Activated CD8-positive, alpha-beta T cell treated with anti-CD3 and anti-CD28 coated beads, Interleukin-2, amount 10 ng/mL, durations not matched to agents 7 days and 5 days (primary cell): Measurements from ENCODE around the gene MT1X. TPM values are rescaled to one million over a fixed set of nuclear protein-coding genes. Genes with fewer than 3 reads are reported as not detected.

ENCODE experiments used
- ATAC-seq: fragments of 150-1000 bp; cut with Tn5 transposase; one replicate; pipeline ENCODE4 v1.10.0; 2021; ENCODE audit warnings: moderate library complexity
- CTCF ChIA-PET: fragments of 350-600 bp; sonication (Branson Sonifier 250); formaldehyde crosslinking; loops from one replicate; lab custom pipeline; 2021; ENCODE audit warnings: antibody characterized with exemption; lab: Charles Lee
- POLR2A ChIA-PET: fragments of 350-600 bp; sonication (Branson Sonifier 250); formaldehyde crosslinking; loops from one replicate; lab custom pipeline; 2021; ENCODE audit warnings: antibody characterized with exemption; lab: Charles Lee
- DNase-seq: peaks from one replicate; pipeline ENCODE4 v3.0.0-alpha.2; 2020
- H3K27ac Mint-ChIP-seq: one replicate; pipeline ENCODE4 v1.8.0; 2021; ENCODE audit warnings: mild to moderate bottlenecking, mixed read lengths
- H3K27me3 Mint-ChIP-seq: one replicate; pipeline ENCODE4 v1.8.0; 2021; ENCODE audit warnings: low read depth, mixed read lengths
- H3K36me3 Mint-ChIP-seq: one replicate; pipeline ENCODE4 v1.8.0; 2021; ENCODE audit warnings: low read depth, mixed read lengths
- H3K4me1 Mint-ChIP-seq: one replicate; pipeline ENCODE4 v1.8.0; 2021; ENCODE audit warnings: low read depth, mixed read lengths
- H3K4me3 Mint-ChIP-seq: one replicate; pipeline ENCODE4 v1.8.0; 2021; ENCODE audit warnings: mild to moderate bottlenecking, mixed read lengths
- H3K9me3 Mint-ChIP-seq: one replicate; pipeline ENCODE4 v1.8.0; 2022; ENCODE audit warnings: mixed read lengths; ENCODE audit not compliant: insufficient read depth
- total RNA-seq, 2 experiments: library from RNA; stranded (reverse); gene quantifications; one replicate each; pipeline ENCODE4 v1.2.3, GENCODE V29; 2021

The MT1X gene
- total RNA-seq, 2 experiments from 2014 or later, result 85.3 to 86.0 TPM

DNA sequence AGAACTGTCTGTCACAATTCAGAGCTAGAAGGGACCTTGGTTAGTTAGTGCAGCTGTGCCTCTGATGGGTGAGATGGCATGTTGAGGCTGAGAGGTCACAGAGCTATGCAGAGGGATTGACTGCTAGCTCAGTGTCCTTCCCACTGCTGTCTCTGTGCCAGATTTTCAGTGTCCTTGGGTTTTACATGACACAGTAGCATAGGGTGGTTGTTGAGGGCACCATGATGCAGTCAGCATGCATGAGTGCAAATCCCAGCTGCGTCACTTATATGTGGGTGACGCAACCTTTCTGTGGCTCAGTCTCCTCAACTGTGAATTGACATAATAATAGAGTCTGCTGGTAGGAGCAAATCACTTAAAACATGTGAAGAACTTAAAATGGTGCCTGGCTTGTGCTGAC, 41.1 kb upstream of the MT1X start:
- Mint-ChIP-seq H3K27ac (no peak overlapping the region), H3K36me3 (no peaks in the 10 kb centered on the region), H3K9me3 (no peaks in the 10 kb centered on the region), H3K4me1 (peaks cover 39% of the 10 kb centered on the region), H3K4me3 (no peak overlapping the region), H3K27me3 (peaks cover 72% of the 10 kb centered on the region)
- ChIA-PET CTCF (interaction anchor here (0.6 to 3.6 kb wide), 5 partner anchors 11 to 64 kb away, joined by 3 to 19 read pairs (median 4); partner anchors contain the start of gene MT1X), POLR2A (interaction anchor here (1.9 kb wide), 1 partner anchor 16 kb away, joined by 7 read pairs; the partner anchor contains the start of gene MT1E)
- no peak for DNase-seq
- no peak for ATAC-seq

DNA sequence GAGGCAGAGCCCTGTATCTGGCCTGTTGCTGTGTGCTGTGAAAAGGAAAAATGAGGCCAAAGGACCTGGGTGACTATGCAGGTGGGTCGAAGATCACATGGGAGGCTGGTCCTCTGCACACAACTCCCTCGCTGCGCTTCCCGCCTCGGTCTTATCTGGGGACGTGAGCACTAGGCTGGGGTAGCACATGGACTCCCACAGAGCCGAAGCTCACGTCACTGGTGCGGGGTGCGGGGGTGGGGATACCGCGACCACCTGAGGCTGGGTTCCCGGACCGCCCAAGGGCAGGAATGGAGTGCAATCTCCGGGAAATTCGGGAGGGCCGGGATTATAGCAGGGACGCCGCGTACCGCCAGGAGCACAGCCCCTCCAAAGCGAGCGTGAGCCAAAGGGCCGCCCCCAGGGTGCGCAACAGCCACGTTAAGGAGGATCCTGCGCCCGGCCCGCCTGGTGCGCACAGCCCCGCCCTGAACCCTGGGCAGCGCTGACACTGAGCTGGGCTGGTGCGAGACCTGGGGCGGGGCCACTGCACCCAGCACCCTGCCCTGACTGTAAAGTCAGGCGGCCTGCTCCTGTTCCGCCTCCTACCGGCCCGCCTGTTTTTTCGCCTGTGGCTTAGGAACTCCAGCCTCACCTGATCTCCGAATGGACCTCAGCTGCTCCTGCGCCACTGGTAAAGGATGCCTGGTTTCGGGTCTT, 39.0 kb upstream of the MT1X start:
- CTCF ChIA-PET, result interaction anchor here (0.8 to 5.4 kb wide), 27 partner anchors 9 to 129 kb away, joined by 3 to 34 read pairs (median 4); partner anchors contain the start of genes MT1B and MT2A
- H3K27ac Mint-ChIP-seq, result no peak overlapping the region
- ATAC-seq (peak; percentile 100), DNase-seq (peak; percentile 87)
- H3K27me3 Mint-ChIP-seq, result peaks cover 69% of the 10 kb centered on the region
- peak overlapping the region; percentile 66 for H3K4me3 Mint-ChIP-seq
- no peaks in the 10 kb centered on the region for H3K36me3 Mint-ChIP-seq
- H3K9me3 Mint-ChIP-seq, result no peaks in the 10 kb centered on the region
- peaks cover 28% of the 10 kb centered on the region for H3K4me1 Mint-ChIP-seq
- POLR2A ChIA-PET, result interaction anchor here (1.2 to 1.8 kb wide), 5 partner anchors 13 to 40 kb away, joined by 3 to 12 read pairs (median 4); partner anchors contain the start of genes MT1E, MT1F, MT1X and MT2A

DNA sequence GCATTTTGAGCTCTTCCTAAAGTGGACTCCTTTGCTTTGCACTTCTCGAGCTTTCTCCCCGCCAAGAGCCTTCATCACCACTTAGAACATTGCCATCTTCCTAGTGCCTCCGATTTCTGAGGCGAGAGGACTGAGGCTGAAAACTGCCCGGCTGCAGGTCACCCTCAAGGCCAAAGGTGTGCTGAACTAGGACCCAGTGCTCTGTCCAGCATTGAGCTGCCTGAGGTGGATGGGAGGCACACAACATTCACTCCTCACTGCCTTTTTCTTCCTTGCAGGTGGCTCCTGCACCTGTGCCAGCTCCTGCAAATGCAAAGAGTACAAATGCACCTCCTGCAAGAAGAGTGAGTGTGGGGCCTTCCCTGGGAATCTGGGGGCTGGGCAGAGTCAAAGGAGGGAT, 38.4 kb upstream of the MT1X start:
- Mint-ChIP-seq H3K27ac (no peak overlapping the region), H3K27me3 (peaks cover 71% of the 10 kb centered on the region), H3K36me3 (no peaks in the 10 kb centered on the region), H3K4me3 (peak overlapping the region; percentile 66), H3K9me3 (no peaks in the 10 kb centered on the region), H3K4me1 (peaks cover 25% of the 10 kb centered on the region)
- CTCF ChIA-PET, result interaction anchor here (0.8 to 5.4 kb wide), 26 partner anchors 9 to 130 kb away, joined by 3 to 34 read pairs (median 4); partner anchors contain the start of genes MT1B and MT2A
- ATAC-seq (no peak), DNase-seq (no peak)
- POLR2A ChIA-PET, result interaction anchor here (1.2 to 1.8 kb wide), 5 partner anchors 13 to 39 kb away, joined by 3 to 12 read pairs (median 4); partner anchors contain the start of genes MT1E, MT1F, MT1X and MT2A

DNA sequence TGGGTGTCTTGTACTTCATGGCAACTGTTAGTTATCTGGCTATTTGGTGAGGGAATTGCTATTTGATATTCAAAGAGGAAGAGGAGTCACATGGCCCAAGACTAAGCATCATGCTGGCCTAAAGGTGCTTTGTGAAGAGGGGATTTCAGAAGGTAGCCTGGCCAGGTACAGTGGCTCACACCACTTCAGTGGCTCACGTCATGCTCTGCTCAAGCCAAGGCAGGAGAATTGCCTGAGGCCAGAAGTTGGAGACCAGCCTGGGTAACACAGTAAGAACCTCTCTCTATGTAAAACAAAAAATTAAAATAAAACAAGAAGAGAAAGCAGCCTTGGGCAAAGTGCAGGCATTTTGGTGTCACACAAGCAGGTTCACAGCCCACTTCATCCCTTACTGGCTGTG, 37.0 kb upstream of the MT1X start:
- Mint-ChIP-seq H3K4me3 (no peak overlapping the region), H3K4me1 (peaks cover 25% of the 10 kb centered on the region), H3K27ac (no peak overlapping the region), H3K36me3 (no peaks in the 10 kb centered on the region), H3K27me3 (peaks cover 62% of the 10 kb centered on the region), H3K9me3 (no peaks in the 10 kb centered on the region)
- ChIA-PET POLR2A (no interaction called here), CTCF (interaction anchor here (1.4 to 5.4 kb wide), 2 partner anchors 28 to 56 kb away, joined by 6 to 34 read pairs; no protein-coding TSS in a partner anchor)
- no peak for ATAC-seq
- no peak for DNase-seq

DNA sequence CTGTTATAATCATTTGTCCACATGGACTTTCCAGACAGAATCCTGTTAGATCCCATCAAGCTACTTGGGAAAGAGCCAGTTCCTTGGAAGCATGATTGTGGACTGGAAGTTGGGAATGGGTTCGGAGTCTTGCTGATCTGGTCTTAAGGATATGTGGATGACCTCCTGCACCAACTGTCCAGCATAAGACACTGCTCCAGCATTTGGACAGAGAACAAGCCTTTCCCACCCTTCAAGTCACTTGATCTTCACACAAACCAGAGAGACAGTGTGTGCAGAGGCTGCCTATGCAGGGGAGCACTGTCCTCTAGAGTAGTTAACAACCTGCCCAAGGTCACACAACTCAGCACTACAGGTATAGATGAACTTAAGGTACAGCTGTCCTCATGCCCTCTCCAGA, 36.4 kb upstream of the MT1X start:
- Mint-ChIP-seq H3K36me3 (no peaks in the 10 kb centered on the region), H3K27ac (no peak overlapping the region), H3K9me3 (no peaks in the 10 kb centered on the region), H3K4me1 (peaks cover 25% of the 10 kb centered on the region), H3K4me3 (no peak overlapping the region), H3K27me3 (peaks cover 58% of the 10 kb centered on the region)
- ChIA-PET CTCF (interaction anchor here (1.0 to 5.4 kb wide), 3 partner anchors 27 to 56 kb away, joined by 3 to 34 read pairs (median 6); no protein-coding TSS in a partner anchor), POLR2A (no interaction called here)
- DNase-seq (no peak), ATAC-seq (no peak)

DNA sequence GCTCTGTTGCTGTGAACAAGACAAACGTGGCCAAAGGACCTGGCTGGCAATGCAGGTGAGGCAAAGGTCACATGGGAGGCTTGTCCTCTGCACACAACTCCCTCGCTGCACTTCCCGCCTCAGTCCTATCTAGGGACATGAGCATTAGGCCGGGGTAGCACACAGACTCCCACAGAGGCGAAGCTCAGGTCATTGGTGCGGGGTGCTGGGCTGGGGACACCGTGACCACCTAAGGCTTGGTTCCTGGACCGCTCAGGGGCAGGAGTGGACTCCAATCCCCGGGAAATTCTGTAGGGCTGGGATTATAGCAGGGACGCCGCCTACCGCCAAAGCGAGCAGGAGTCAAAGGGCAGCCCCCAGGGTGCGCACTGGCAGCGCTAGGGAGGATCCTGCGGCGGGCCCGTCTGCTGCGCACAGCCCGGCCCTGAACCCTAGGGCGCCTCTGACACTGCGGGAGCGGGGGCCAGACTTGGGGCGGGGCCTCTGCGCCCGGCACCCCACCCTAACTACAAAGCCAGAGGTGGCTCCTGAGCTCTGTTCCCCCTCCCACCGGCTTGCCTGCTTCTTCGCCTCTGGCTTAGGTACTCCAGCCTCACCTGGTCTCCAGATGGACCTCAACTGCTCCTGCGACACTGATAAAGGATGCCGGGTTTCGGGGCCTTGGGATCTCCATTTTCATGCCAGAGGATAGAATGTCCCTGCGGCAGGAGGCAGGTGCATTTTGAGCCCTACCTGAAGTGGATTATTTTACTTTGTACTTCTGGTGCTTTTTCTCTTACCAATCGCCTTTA, 34.4 kb upstream of the MT1X start:
- Mint-ChIP-seq H3K27ac (no peak overlapping the region), H3K4me1 (peaks cover 16% of the 10 kb centered on the region), H3K9me3 (no peaks in the 10 kb centered on the region), H3K4me3 (no peak overlapping the region), H3K27me3 (peaks cover 58% of the 10 kb centered on the region), H3K36me3 (no peaks in the 10 kb centered on the region)
- DNase-seq (no peak), ATAC-seq (no peak)
- CTCF ChIA-PET, result interaction anchor here (1.3 to 5.4 kb wide), 2 partner anchors 8 to 54 kb away, joined by 3 to 34 read pairs; no protein-coding TSS in a partner anchor
- POLR2A ChIA-PET, result no interaction called here

DNA sequence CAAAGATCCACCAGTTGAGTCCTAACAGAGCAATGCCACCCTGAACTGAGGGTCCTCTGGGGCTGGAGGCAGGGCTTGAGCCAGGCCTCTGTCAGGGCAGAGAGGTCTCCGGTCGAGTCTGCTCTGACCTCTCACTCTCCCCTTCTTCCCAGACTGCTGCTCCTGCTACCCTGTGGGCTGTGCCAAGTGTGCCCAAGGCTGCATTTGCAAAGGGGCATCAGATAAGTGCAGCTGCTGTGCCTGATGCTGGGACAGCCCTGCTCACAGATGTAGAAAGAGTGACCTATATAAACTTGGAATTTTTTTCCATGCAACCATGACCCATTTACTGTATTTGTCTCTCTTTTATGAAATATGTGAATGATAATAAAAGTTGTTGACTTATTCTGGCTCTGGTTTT, 33.0 kb upstream of the MT1X start:
- Mint-ChIP-seq H3K27ac (no peak overlapping the region), H3K27me3 (peaks cover 62% of the 10 kb centered on the region), H3K4me3 (no peak overlapping the region)

DNA sequence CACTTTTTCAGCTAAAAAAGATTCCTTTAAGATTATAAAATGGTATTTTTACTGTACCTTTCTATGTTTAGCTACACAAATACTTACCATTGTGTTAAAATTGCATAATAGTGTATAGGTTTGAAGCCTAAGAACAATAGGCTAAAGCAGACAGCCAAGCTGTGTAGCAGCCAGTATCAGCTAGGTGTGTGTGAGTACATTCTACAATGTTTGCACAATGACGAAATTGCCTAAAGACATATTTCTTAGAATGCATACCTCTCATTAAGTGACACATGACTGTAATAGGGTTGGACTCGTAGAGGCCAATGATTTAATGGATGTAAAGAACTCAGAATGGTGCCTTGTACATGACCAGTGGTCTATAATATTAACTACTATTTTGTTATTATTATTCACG, 32.5 kb upstream of the MT1X start:
- H3K4me1 Mint-ChIP-seq, result no peaks in the 10 kb centered on the region

More for the DNA sequence above, 33.0 kb upstream of the MT1X start:
- ATAC-seq (no peak), DNase-seq (no peak)
- Mint-ChIP-seq H3K9me3 (no peaks in the 10 kb centered on the region), H3K4me1 (peaks cover 3% of the 10 kb centered on the region), H3K36me3 (no peaks in the 10 kb centered on the region)
- CTCF ChIA-PET, result interaction anchor here (0.9 to 1.4 kb wide), 2 partner anchors 12 to 53 kb away, joined by 4 read pairs; no protein-coding TSS in a partner anchor
- POLR2A ChIA-PET, result no interaction called here

DNA sequence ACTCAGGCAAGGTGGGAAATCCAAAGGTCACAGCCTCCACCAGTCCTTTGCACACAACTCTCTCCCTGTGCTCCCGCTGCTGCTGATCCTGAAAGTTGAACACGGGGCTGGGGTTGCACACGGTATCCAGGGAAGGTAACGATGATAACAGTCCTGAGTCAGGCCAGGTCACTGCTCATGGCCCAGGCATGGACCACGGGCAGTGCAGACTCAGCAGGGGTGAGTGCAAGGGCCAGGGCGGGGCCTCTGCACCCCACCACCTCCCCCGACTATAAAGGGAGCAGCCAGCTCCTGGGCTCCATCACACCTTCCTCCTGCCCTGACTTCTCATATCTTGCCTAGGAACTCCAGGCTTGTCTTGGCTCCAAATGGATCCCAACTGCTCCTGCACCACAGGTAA, 30.7 kb upstream of the MT1X start, which contains the start of gene MT1B:
Gene MT1B (plus strand): TSS at position 301 of the 400 bp plus-strand sequence. CDS start 68 bp downstream, at position 369.
- H3K4me1 Mint-ChIP-seq, result no peaks in the 10 kb centered on the region
- H3K27me3 Mint-ChIP-seq, result peaks cover 56% of the 10 kb centered on the region
- H3K27ac Mint-ChIP-seq, result no peak within 1 kb of the TSS
- H3K9me3 Mint-ChIP-seq, result no peaks in the 10 kb centered on the region
- no peaks in the 10 kb centered on the region for H3K36me3 Mint-ChIP-seq
- no peak for DNase-seq
- CTCF ChIA-PET, result interaction anchor here (1.6 kb wide), 1 partner anchor 8 kb away, joined by 7 read pairs; no protein-coding TSS in a partner anchor
- POLR2A ChIA-PET, result no interaction called here
- no peak within 1 kb of the TSS for H3K4me3 Mint-ChIP-seq
- ATAC-seq, result no peak

More for the DNA sequence above, 32.5 kb upstream of the MT1X start:
- ChIA-PET CTCF (interaction anchor here (1.4 kb wide), 1 partner anchor 12 kb away, joined by 4 read pairs; no protein-coding TSS in a partner anchor), POLR2A (no interaction called here)
- no peak overlapping the region for H3K27ac Mint-ChIP-seq
- no peaks in the 10 kb centered on the region for H3K9me3 Mint-ChIP-seq
- ATAC-seq, result no peak
- H3K27me3 Mint-ChIP-seq, result peaks cover 64% of the 10 kb centered on the region
- DNase-seq, result no peak
- H3K36me3 Mint-ChIP-seq, result no peaks in the 10 kb centered on the region
- no peak overlapping the region for H3K4me3 Mint-ChIP-seq

DNA sequence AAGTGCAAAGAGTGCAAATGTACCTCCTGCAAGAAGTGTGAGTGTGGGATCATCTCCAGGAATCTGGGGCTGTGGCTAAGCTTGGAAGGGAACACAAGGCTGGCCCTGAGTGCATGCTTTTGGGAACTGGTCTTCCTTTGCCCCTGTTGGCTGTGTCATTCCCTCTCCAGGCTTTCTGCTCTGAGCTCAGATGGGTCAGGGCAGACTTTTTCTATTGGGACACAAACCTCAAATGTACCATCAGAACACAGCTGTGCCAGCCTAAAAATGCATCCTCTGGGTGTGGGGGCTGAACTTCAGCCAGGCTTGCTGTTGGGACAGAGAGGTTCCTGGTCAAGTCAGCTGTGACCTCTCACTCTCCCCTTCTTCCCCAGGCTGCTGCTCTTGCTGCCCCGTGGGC, 29.7 kb upstream of the MT1X start:
- DNase-seq, result no peak
- POLR2A ChIA-PET, result no interaction called here
- H3K27ac Mint-ChIP-seq, result no peak overlapping the region
- peaks cover 4% of the 10 kb centered on the region for H3K4me1 Mint-ChIP-seq
- CTCF ChIA-PET, result interaction anchor here (1.0 to 1.6 kb wide), 3 partner anchors 9 to 76 kb away, joined by 3 to 7 read pairs (median 3); no protein-coding TSS in a partner anchor
- no peaks in the 10 kb centered on the region for H3K36me3 Mint-ChIP-seq
- peaks cover 49% of the 10 kb centered on the region for H3K27me3 Mint-ChIP-seq
- no peaks in the 10 kb centered on the region for H3K9me3 Mint-ChIP-seq
- no peak for ATAC-seq
- no peak overlapping the region for H3K4me3 Mint-ChIP-seq

DNA sequence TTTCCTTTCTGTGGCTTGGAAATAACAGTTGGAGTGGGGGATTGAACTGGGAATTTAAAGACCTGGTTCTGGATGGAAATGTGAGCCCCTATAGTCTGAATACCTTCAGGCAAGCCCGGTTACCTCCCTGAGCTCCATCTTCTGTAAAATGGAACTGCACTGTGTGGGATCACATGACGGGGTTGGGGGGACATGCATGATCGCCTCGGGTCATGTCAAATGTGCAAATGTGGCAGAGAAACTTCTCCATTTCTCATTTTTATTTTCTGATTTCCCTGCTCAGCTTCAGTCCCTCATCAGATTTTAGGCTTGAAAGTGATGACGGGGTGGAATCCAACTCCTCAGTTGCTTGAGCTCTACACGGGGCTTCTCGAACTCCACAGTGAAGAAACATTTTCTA, 29.1 kb upstream of the MT1X start:
- H3K9me3 Mint-ChIP-seq, result no peaks in the 10 kb centered on the region
- POLR2A ChIA-PET, result no interaction called here
- H3K4me1 Mint-ChIP-seq, result peaks cover 8% of the 10 kb centered on the region
- ATAC-seq (no peak), DNase-seq (no peak)
- CTCF ChIA-PET, result interaction anchor here (1.0 to 1.6 kb wide), 3 partner anchors 9 to 77 kb away, joined by 3 to 7 read pairs (median 3); no protein-coding TSS in a partner anchor
- H3K36me3 Mint-ChIP-seq, result no peaks in the 10 kb centered on the region
- peaks cover 44% of the 10 kb centered on the region for H3K27me3 Mint-ChIP-seq
- H3K4me3 Mint-ChIP-seq, result no peak overlapping the region
- no peak overlapping the region for H3K27ac Mint-ChIP-seq
